ENCODE results near the gene PLCD1. TPM values are rescaled to one million over a fixed set of nuclear protein-coding genes. Genes with fewer than 3 reads are reported as not detected.

The PLCD1 gene
- total and polyA plus RNA-seq, 12 donors = 6.3 to 20.0 (median 10.6) TPM

- Histone ChIP-seq H3K27ac (peak overlapping the region in 2 of 10 donors; percentile 16 to 52), H3K9me3 (no peaks in the 10 kb centered on the region), H3K4me3 (no peak overlapping the region), H3K36me3 (peaks cover 0 to 31% (median 0%) of the 10 kb centered on the region in 9 donors), H3K4me1 (peaks cover 6 to 55% (median 40%) of the 10 kb centered on the region in 9 donors), H3K27me3 (no peaks in the 10 kb centered on the region)
- TF ChIP-seq CTCF (IDR thresholded peaks at IDR 0.05) = no peak
- intact Hi-C loops (cut with DNase I) = no loop called here
- ATAC-seq (no peak), DNase-seq (no peak)
- 89 to 92% methylated on average over 3 of the region's 3 CpGs for WGBS, 2 donors
These were observed 65.8 kb downstream of the PLCD1 start for GRCh38 chr3:37963635-37964034.

GRCh38 chr3:37963016-37963415 lies 66.4 kb downstream of the PLCD1 start:
- DNase-seq (no peak), ATAC-seq (peak in 1 of 8 donors; percentile 32)
- 56 to 75% methylated on average over 5 of the region's 5 CpGs for WGBS, 2 donors
- H3K36me3 ChIP-seq = peaks cover 0 to 26% (median 0%) of the 10 kb centered on the region in 9 donors
- H3K27me3 ChIP-seq = no peaks in the 10 kb centered on the region
- peak overlapping the region in 4 of 10 donors; percentile 0 to 52 (median 22) for H3K27ac ChIP-seq
- no peaks in the 10 kb centered on the region for H3K9me3 ChIP-seq
- no peak overlapping the region for H3K4me3 ChIP-seq
- TF ChIP-seq CTCF (IDR thresholded peaks at IDR 0.05) = no peak
- H3K4me1 ChIP-seq = peaks cover 6 to 50% (median 34%) of the 10 kb centered on the region in 9 donors
- intact Hi-C loops (cut with DNase I) = no loop called here

- DNase-seq = no peak
- Histone ChIP-seq H3K4me1 (peaks cover 2 to 50% (median 32%) of the 10 kb centered on the region in 9 donors), H3K27me3 (no peaks in the 10 kb centered on the region), H3K27ac (peak overlapping the region in 6 of 10 donors; percentile 9 to 62 (median 39)), H3K36me3 (peaks cover 0 to 24% (median 0%) of the 10 kb centered on the region in 9 donors), H3K9me3 (no peaks in the 10 kb centered on the region), H3K4me3 (no peak overlapping the region)
- intact Hi-C loops (cut with DNase I) = no loop called here
- no peak for TF ChIP-seq CTCF (IDR thresholded peaks at IDR 0.05)
- peak in 1 of 8 donors; percentile 22 for ATAC-seq
- WGBS, 2 donors = 61 to 62% methylated on average over 6 of the region's 6 CpGs
These were observed 67.6 kb downstream of the PLCD1 start for GRCh38 chr3:37961622-37962431.

GRCh38 chr3:37957539-37957936 lies 71.9 kb downstream of the PLCD1 start:
- 69 to 70% methylated on average over 7 of the region's 7 CpGs for WGBS, 2 donors
- H3K9me3 ChIP-seq = peaks cover 0 to 6% (median 0%) of the 10 kb centered on the region in 11 donors
- DNase-seq (no peak), ATAC-seq (peak in 5 of 8 donors; percentile 12 to 43 (median 25))
- H3K4me3 ChIP-seq = peak overlapping the region in 1 of 10 donors; percentile 0
- intact Hi-C loops (cut with DNase I) = no loop called here
- H3K36me3 ChIP-seq = peaks cover 0 to 17% (median 0%) of the 10 kb centered on the region in 9 donors
- peak overlapping the region; percentile 57 to 75 (median 66) for H3K27ac ChIP-seq
- H3K27me3 ChIP-seq = no peaks in the 10 kb centered on the region
- TF ChIP-seq CTCF (IDR thresholded peaks at IDR 0.05) = no peak
- H3K4me1 ChIP-seq = peaks cover 4 to 62% (median 45%) of the 10 kb centered on the region in 9 donors

Small RNA genes within 50 kb of the gene (microRNA-seq; reads per million reads assigned to microRNA genes)
- 9.6 to 25.0 reads per million in 2 donors for gene MIR26A1

Other genes with a start within 250 kb of the PLCD1 start
- 10 to 100 TPM; 27.8 to 51.5 (median 42.0) TPM for gene CTDSPL, start 167.8 kb downstream of the PLCD1 start, total RNA-seq
- 10 to 100 TPM in 1 of 2 donors, 1 to 10 TPM in 1; 5.4 to 11.3 TPM for gene CTDSPL, start 167.8 kb downstream of the PLCD1 start, polyA plus RNA-seq
- gene VILL, start 38.9 kb downstream of the PLCD1 start, total RNA-seq = 1 to 10 TPM; 1.2 to 3.7 (median 2.1) TPM
- 1 to 10 TPM; 4.8 to 6.4 TPM for gene VILL, start 38.9 kb downstream of the PLCD1 start, polyA plus RNA-seq
- under 1 TPM in 6 of 10 donors, not detected in 4; 0.09 to 0.42 (median 0.30) TPM for gene DLEC1, start 9.6 kb upstream of the PLCD1 start, total RNA-seq
- under 1 TPM; 0.13 to 0.66 TPM for gene DLEC1, start 9.6 kb upstream of the PLCD1 start, polyA plus RNA-seq
- 100 to 1,000 TPM; 102 to 136 (median 117) TPM for gene ACAA1, start 107.5 kb upstream of the PLCD1 start, total RNA-seq
- 100 to 1,000 TPM in 1 of 2 donors, 10 to 100 TPM in 1; 76.4 to 133 TPM for gene ACAA1, start 107.5 kb upstream of the PLCD1 start, polyA plus RNA-seq
- 10 to 100 TPM in 2 of 10 donors, 1 to 10 TPM in 8; 4.2 to 22.3 (median 6.8) TPM for gene MYD88, start 109.0 kb upstream of the PLCD1 start, total RNA-seq
- gene MYD88, start 109.0 kb upstream of the PLCD1 start, polyA plus RNA-seq = 10 to 100 TPM in 1 of 2 donors, 1 to 10 TPM in 1; 7.1 to 11.1 TPM
- gene OXSR1, start 135.9 kb upstream of the PLCD1 start, total RNA-seq = 10 to 100 TPM; 27.3 to 38.4 (median 31.6) TPM
- 10 to 100 TPM; 13.7 to 15.9 TPM for gene OXSR1, start 135.9 kb upstream of the PLCD1 start, polyA plus RNA-seq
- gene SLC22A13, start 236.2 kb upstream of the PLCD1 start, total RNA-seq = under 1 TPM in 6 of 10 donors, not detected in 4; 0.13 to 0.49 (median 0.25) TPM
- gene SLC22A13, start 236.2 kb upstream of the PLCD1 start, polyA plus RNA-seq = under 1 TPM; 0.03 to 0.44 TPM

Data from heart right ventricle (tissue), 16 donors.